ENCODE results near the gene DDA1.

DNA sequence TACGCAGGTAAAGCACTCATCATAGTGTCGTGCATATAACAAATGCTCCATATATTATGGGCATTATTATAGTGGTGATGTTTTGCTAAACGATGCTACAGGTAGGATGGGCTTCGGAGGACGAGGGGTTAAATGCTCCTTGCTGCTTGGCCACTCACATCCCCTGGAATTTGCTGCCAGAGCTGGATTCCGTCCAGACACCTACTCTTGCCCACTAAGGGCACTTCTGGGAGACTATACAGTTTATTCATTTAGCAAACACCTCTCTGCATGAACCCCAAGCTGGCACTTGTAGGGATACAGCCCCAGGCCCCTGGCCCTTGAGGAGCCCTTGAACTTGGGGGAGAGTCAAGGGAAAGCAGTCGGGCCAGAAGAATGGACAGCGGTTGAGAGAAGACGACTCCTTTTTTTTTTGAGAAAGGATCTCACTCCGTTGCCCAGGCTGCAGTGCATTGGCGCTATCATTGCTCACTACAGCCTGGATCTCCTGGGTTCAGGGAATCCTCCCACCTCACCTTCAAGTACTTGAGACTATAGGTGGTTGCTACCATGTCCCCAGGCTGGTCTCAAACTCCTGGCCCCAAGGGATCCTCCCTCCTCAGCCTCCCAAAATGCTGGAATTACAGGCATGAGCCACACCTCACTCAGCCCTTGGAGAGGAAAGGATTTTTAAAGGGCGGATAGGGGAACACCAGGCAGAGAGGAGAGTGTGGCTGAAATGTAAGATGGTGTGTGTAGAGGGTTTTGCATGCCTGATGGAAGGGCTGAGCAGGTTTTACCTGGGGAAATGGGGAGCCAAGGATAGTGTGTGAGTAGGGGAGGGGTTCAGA, 4.8 kb upstream of the DDA1 start:
- TF ChIP-seq, protein P1, sequence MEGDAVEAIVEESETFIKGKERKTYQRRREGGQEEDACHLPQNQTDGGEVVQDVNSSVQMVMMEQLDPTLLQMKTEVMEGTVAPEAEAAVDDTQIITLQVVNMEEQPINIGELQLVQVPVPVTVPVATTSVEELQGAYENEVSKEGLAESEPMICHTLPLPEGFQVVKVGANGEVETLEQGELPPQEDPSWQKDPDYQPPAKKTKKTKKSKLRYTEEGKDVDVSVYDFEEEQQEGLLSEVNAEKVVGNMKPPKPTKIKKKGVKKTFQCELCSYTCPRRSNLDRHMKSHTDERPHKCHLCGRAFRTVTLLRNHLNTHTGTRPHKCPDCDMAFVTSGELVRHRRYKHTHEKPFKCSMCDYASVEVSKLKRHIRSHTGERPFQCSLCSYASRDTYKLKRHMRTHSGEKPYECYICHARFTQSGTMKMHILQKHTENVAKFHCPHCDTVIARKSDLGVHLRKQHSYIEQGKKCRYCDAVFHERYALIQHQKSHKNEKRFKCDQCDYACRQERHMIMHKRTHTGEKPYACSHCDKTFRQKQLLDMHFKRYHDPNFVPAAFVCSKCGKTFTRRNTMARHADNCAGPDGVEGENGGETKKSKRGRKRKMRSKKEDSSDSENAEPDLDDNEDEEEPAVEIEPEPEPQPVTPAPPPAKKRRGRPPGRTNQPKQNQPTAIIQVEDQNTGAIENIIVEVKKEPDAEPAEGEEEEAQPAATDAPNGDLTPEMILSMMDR (IDR thresholded peaks at IDR 0.05) = no peak
- TF ChIP-seq POLR2A (IDR thresholded peaks at IDR 0.05) = no peak

All from adrenal gland (tissue), 5 donors.